ENCODE results near the gene NUMBL.

DNA sequence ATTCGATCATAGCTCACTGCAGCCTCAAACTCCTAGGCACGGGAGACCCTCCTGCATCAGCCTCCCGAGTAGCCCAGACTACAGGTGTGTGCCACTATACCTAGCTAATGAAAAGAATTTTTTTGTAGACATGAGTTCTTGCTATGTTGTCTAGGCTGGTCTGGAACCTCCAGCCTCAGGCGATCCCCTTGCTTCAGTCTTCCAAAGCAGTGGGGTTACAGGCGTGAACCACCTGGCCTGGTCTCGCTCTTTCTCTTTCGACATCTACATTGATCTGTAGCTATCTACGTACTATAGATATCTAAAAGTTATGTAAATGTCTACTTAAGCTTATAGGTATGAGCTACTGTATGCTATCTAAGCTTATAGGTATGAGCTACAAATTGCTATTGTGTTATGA lies 32.4 kb downstream of the NUMBL start:
- TF ChIP-seq CTCF (IDR thresholded peaks at IDR 0.05) (no peak), POLR2A (IDR thresholded peaks at IDR 0.05; ENCODE audit: low read depth) (no peak)

Measured in esophagus muscularis mucosa (tissue), 3 donors.